ENCODE data around the gene SLC35E2B.

- no peak for TF ChIP-seq REST (IDR thresholded peaks at IDR 0.05; ENCODE audit: borderline replicate concordance)
- no peak for TF ChIP-seq CTCF (IDR thresholded peaks at IDR 0.05; ENCODE audit: poor library complexity, severe bottlenecking)
Observed at GRCh38 chr1:1703796-1704195, 11.2 kb upstream of the SLC35E2B start.
